HepG2 (cell line): ENCODE measurements around the gene TEX29. TPM values are rescaled to one million over a fixed set of nuclear protein-coding genes. Genes with fewer than 3 reads are reported as not detected.

Experiments used
- ATAC-seq: fragments of 200-7000 bp; cut with Tn5 transposase; 3 replicates; pipeline ENCODE4 v1.9.1; 2020; ENCODE audit warnings: mild to moderate bottlenecking, moderate library complexity
- BruUV-seq: library from RNA; stranded (reverse); fragments of 400-500 nt; replicated peaks from 2 replicates; lab custom pipeline; 2021; lab: Mats Ljungman, UMichigan
- CTCF ChIA-PET: fragments of 300-600 bp; formaldehyde crosslinking; extraction: SDS; loops from one replicate; lab custom pipeline; 2021; ENCODE audit warnings: low total read pairs, inconsistent platforms, low intra/inter-chr PET ratio; lab: Yijun Ruan, JAX
- POLR2A ChIA-PET: fragments of 350-600 bp; sonication (Branson Sonifier 250); formaldehyde crosslinking; loops from one replicate; lab custom pipeline; 2020; ENCODE audit warnings: antibody characterized with exemption, inconsistent platforms; lab: Yijun Ruan, JAX
- DNase-seq: peaks from one replicate; pipeline ENCODE4 v3.0.0-alpha.2; 2015; ENCODE audit warnings: low spot score
- FAIRE-seq: peaks from 3 replicates; lab custom pipeline; 2011; peaks lifted over from hg19 to GRCh38; lab: Jason Lieb, UNC
- H2AFZ ChIP-seq: one replicate; pipeline ENCODE4 v1.6.1; 2011; ENCODE audit warnings: low read length, inconsistent platforms
- H3K27ac ChIP-seq: fragments of 300-600 bp; 3 replicates; pipeline ENCODE4 v1.8.0; 2011; ENCODE audit warnings: mixed run types, mild to moderate bottlenecking, mixed read lengths, low read length, inconsistent platforms; ENCODE audit not compliant: insufficient read depth; ENCODE audit errors: extremely low read length
- H3K27me3 ChIP-seq, 2 experiments: fragments of 200-600 bp in 1 of 2; 2 replicates in 1 of 2; 3 replicates in 1 of 2; pipeline versions ENCODE4 v1.6.0 to v1.8.0; 2011; ENCODE audit warnings: low read length in 2 of 2, mild to moderate bottlenecking in 2 of 2, moderate library complexity in 2 of 2, inconsistent platforms in 1 of 2; ENCODE audit not compliant: insufficient read depth in 2 of 2, control insufficient read depth in 1 of 2
- H3K36me3 ChIP-seq, 2 experiments: fragments of 200-600 bp in 1 of 2; replicated peaks in 1 of 2; 2 replicates in 1 of 2; 3 replicates in 1 of 2; pipeline versions ENCODE4 v1.5.1 to v1.8.0; 2011; ENCODE audit warnings: low read length in 2 of 2, inconsistent platforms in 1 of 2; ENCODE audit not compliant: insufficient read depth in 2 of 2, control insufficient read depth in 1 of 2
- H3K4me1 ChIP-seq: 2 replicates; pipeline ENCODE4 v1.5.1; 2012; ENCODE audit warnings: low read length, inconsistent platforms; ENCODE audit not compliant: insufficient read depth
- H3K4me2 ChIP-seq: 2 replicates; pipeline ENCODE4 v1.6.0; 2011; ENCODE audit warnings: low read depth, low read length, inconsistent platforms
- H3K4me3 ChIP-seq, 3 experiments: fragments of 200-600 bp in 1 of 3; sonication (generic), shearing (Covaris generic) in 1 of 3; replicated peaks in 1 of 3; 2 replicates each; pipeline ENCODE4 v1.5.1; 2011 to 2016; ENCODE audit warnings: low read length in 3 of 3, inconsistent platforms in 2 of 3, low read depth in 2 of 3, mild to moderate bottlenecking in 2 of 3, control low read depth in 1 of 3, mixed read lengths in 1 of 3; ENCODE audit not compliant: insufficient read depth in 1 of 3
- H3K79me2 ChIP-seq: one replicate; pipeline ENCODE4 v1.6.1; 2011; ENCODE audit warnings: low read length, inconsistent platforms; ENCODE audit not compliant: insufficient read depth
- H3K9ac ChIP-seq: 2 replicates; pipeline ENCODE4 v1.6.0; 2011; ENCODE audit warnings: mild to moderate bottlenecking, low read depth, low read length, inconsistent platforms; ENCODE audit not compliant: insufficient read depth
- H3K9me3 ChIP-seq: 2 replicates; pipeline ENCODE4 v1.5.1; 2012; ENCODE audit warnings: mild to moderate bottlenecking, low read length
- H4K20me1 ChIP-seq: 2 replicates; pipeline ENCODE4 v1.6.0; 2011; ENCODE audit warnings: inconsistent platforms, mild to moderate bottlenecking, low read length, moderate library complexity; ENCODE audit not compliant: insufficient read depth
- CEBPB ChIP-seq: IDR thresholded peaks from 2 replicates; pipeline ENCODE4 v1.6.1; 2011; ENCODE audit warnings: low read depth, low read length, improper control_type of control experiment, borderline replicate concordance
- FOXM1 ChIP-seq: sonication (generic); formaldehyde crosslinking; IDR thresholded peaks from 2 replicates; pipeline ENCODE4 v1.5.0; 2020; ENCODE audit warnings: missing genetic modification reagents
- HOXA7 ChIP-seq: sonication (generic); formaldehyde crosslinking; IDR thresholded peaks from 2 replicates; pipeline ENCODE4 v1.8.1; 2022; ENCODE audit warnings: mild to moderate bottlenecking, missing genetic modification reagents, moderate library complexity
- ZNF142 ChIP-seq: sonication (generic); formaldehyde crosslinking; IDR thresholded peaks from 2 replicates; pipeline ENCODE4 v1.4.0; 2020; ENCODE audit warnings: missing genetic modification reagents
- WGBS: methylation state at CpG from one replicate; pipeline ENCODE4 v1.1.6; 2017; ENCODE audit warnings: low lambda C conversion rate; 5-methylcytosine and 5-hydroxymethylcytosine counted together
- in situ Hi-C: cut with HindIII; loops from 2 replicates; pipeline ENCODE4 v1.10.0; 2017; ENCODE audit warnings: low pct_unique_long_range_greater_than_20kb; ENCODE audit not compliant: extremely low pct_ligation_motif_present
- intact Hi-C: fragments of 100-400 bp; cut with micrococcal nuclease; formaldehyde crosslinking; loops from one replicate; pipeline ENCODE4 v1.10.0; 2022; ENCODE audit not compliant: unreplicated experiment
- polyA plus RNA-seq, 8 experiments: library from polyadenylated mRNA; depleted of rRNA in 3 of 8; stranded (reverse) in 7 of 8; unstranded in 1 of 8; fragments of >200 nt; fragmentation: Illumina TruSeq in 4 of 8; extraction: Trizol in 4 of 8; gene quantifications; 2 replicates each; pipeline versions ENCODE4 v1.2.1 to v1.2.3, GENCODE V29; 2011 to 2016; ENCODE audit warnings: low read depth in 4 of 8, missing spikeins in 1 of 8, mixed read lengths in 1 of 8; ENCODE audit not compliant: insufficient read depth in 1 of 8
- total RNA-seq, 5 experiments: library from RNA; depleted of rRNA; stranded (reverse); fragments of >200 nt; fragmentation: Illumina TruSeq; extraction: Trizol; gene quantifications; 2 replicates each; pipeline ENCODE4 v1.2.3, GENCODE V29; 2016; ENCODE audit warnings: low read depth in 1 of 5

The TEX29 gene
- total and polyA plus RNA-seq, 2 of the 13 experiments (the other 11 are each of a cell fraction or from before 2014, with no cell fraction given) = 0.12 to 0.22 TPM

GRCh38 chr13:111354789-111355188 is 34.3 kb downstream of the TEX29 start:
- H3K27ac ChIP-seq = no peak overlapping the region
- H3K4me2 ChIP-seq = no peak overlapping the region
- TF ChIP-seq HOXA7 (CRISPR knock-in tag) (no peak), CEBPB (no peak), FOXM1 (CRISPR knock-in tag) (no peak), ZNF142 (CRISPR knock-in tag) (no peak)
- H2AFZ ChIP-seq = no peak overlapping the region
- FAIRE-seq (no peak), DNase-seq (no peak), ATAC-seq (no peak)
- H3K27me3 ChIP-seq = peaks cover 0 to 11% of the 10 kb centered on the region in 2 experiments; a peak in 1 of 5 replicates
- no peaks in the 10 kb centered on the region for H4K20me1 ChIP-seq
- no TSS peak for BruUV-seq
- H3K4me1 ChIP-seq = no peaks in the 10 kb centered on the region
- ChIA-PET POLR2A (no interaction called here), CTCF (no interaction called here)
- no peak overlapping the region for H3K9ac ChIP-seq
- in situ Hi-C loops (no loop called here), intact Hi-C loops (no loop called here)
- H3K9me3 ChIP-seq = no peaks in the 10 kb centered on the region
- H3K79me2 ChIP-seq = no peaks in the 10 kb centered on the region
- WGBS = 22% methylated on average over 7 of the region's 7 CpGs
- no peaks in the 10 kb centered on the region for H3K36me3 ChIP-seq
- no peak overlapping the region for H3K4me3 ChIP-seq
